Natural killer cell (primary cell): ENCODE measurements around the gene NFE2. TPM values are rescaled to one million over a fixed set of nuclear protein-coding genes. Genes with fewer than 3 reads are reported as not detected.
"Not testable (repeated sequence)": the region's sequence is repeated elsewhere in the genome, so short reads cannot be mapped to it uniquely, and the experiment has no call there.

ENCODE experiments used
- ATAC-seq, 3 donors: fragments of 150-1000 bp in 2 of 3; fragments of 200-7000 bp in 1 of 3; cut with Tn5 transposase; 1 replicate in 1 of 3; 2 replicates in 2 of 3; pipeline ENCODE4 v1.10.0; 2021; ENCODE audit warnings: mild to moderate bottlenecking in 2 of 3, moderate library complexity in 2 of 3
- DNase-seq, 2 donors: peaks; one replicate each; pipeline versions ENCODE4 v3.0.0 to v3.0.0-alpha.2; 2013 to 2021; ENCODE audit warnings: mixed read lengths in 1 of 2
- H3K27ac ChIP-seq: one replicate; pipeline ENCODE4 v1.5.1; 2013; ENCODE audit warnings: mild to moderate bottlenecking, low read length
- H3K27me3 ChIP-seq: one replicate; pipeline ENCODE4 v1.6.1; 2013; ENCODE audit warnings: low read length; ENCODE audit not compliant: control insufficient read depth, insufficient read depth
- H3K36me3 ChIP-seq: one replicate; pipeline ENCODE4 v1.6.1; 2013; ENCODE audit warnings: low read length; ENCODE audit not compliant: control insufficient read depth, insufficient read depth
- H3K4me1 ChIP-seq: one replicate; pipeline ENCODE4 v1.6.1; 2013; ENCODE audit warnings: low read length; ENCODE audit not compliant: control insufficient read depth, insufficient read depth
- H3K4me3 ChIP-seq: one replicate; pipeline ENCODE4 v1.5.1; 2013; ENCODE audit warnings: low read length
- H3K9me3 ChIP-seq: one replicate; pipeline ENCODE4 v1.6.1; 2013; ENCODE audit warnings: low read length; ENCODE audit not compliant: control insufficient read depth, insufficient read depth
- H3K27ac Mint-ChIP-seq, 2 donors: one replicate each; pipeline ENCODE4 v1.8.0; 2022; ENCODE audit warnings: mild to moderate bottlenecking in 2 of 2, mixed read lengths in 2 of 2, moderate library complexity in 1 of 2
- H3K27me3 Mint-ChIP-seq, 2 donors: one replicate each; pipeline ENCODE4 v1.8.0; 2022; ENCODE audit warnings: low read depth in 2 of 2, mixed read lengths in 2 of 2
- H3K36me3 Mint-ChIP-seq: one replicate; pipeline ENCODE4 v1.8.0; 2022; ENCODE audit warnings: mixed read lengths
- H3K4me1 Mint-ChIP-seq, 2 donors: one replicate each; pipeline ENCODE4 v1.8.0; 2022; ENCODE audit warnings: mixed read lengths in 2 of 2
- H3K4me3 Mint-ChIP-seq: one replicate; pipeline ENCODE4 v1.8.0; 2022; ENCODE audit warnings: mild to moderate bottlenecking, moderate library complexity, mixed read lengths
- H3K9me3 Mint-ChIP-seq, 2 donors: one replicate each; pipeline ENCODE4 v1.8.0; 2022; ENCODE audit warnings: mixed read lengths in 2 of 2
- CTCF ChIP-seq: fragments of 200-600 bp; IDR thresholded peaks from one replicate; pipeline ENCODE4 v1.8.0; 2022; ENCODE audit warnings: antibody characterized with exemption
- WGBS: methylation state at CpG from one replicate; pipeline ENCODE4 v1.1.7; 2013; ENCODE audit warnings: missing lambda C conversion rate; ENCODE audit not compliant: insufficient coverage; 5-methylcytosine and 5-hydroxymethylcytosine counted together
- intact Hi-C: fragments of 100-400 bp; cut with micrococcal nuclease; formaldehyde crosslinking; loops from one replicate; pipeline ENCODE4 v1.14.2; 2022
- total RNA-seq, 4 donors: library from RNA; stranded (reverse); fragments of 120-200 nt in 1 of 4; gene quantifications; one replicate each; pipeline versions ENCODE4 v1.2.3 to v1.2.4, GENCODE V29; 2013 to 2022

NFE2 gene
- total RNA-seq, 3 donors from 2014 or later (not counting 1 experiment from before 2014, with no cell fraction given): 2.0 to 15.4 (median 2.0) TPM

DNA sequence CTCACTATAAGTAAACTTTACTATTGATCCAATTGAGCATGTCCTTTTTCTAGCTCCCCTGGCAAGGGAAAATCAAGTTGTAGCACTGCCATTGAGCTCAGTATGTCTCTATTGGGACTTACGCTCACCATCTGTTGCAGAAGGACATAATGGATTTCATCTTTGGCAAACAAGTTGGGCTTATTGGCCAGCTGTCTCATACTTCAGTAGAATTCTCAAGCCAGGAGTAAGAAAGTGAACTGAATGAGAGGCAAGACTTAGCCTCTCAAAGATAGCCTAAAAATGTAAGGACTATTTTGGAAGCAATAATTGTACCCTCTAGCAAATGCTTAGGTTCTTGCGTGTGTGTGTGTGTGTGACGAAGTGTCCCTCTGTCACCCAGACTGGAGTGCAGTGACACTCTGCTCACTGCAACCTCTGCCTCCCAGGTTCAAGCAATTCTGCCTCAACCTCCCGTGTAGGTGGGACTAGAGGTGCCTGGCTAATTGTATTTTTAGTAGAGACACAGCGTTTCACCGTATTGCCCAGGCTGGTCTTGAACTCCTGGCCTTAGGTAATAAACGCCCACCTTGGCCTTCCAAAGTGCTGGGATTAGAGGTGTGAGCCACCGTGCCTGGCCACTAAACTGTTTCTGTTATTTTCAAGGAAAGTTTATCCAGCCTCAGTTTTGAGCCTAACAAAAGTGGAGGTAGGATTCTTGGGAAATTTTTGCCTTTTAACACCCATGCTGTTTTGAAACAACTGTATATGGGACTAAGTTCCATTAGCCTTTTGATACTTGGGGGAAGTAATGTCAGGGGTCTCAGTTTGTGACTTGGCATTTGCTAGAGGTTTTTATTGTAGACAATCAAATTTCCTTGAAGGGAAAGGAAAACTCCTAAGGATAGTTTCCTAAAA is 13.3 kb downstream of the NFE2 start:
- peak overlapping the region in 1 of 2 donors; percentile 77 for H3K27ac Mint-ChIP-seq
- DNase-seq (no peak), ATAC-seq (no peak)
- H3K36me3 Mint-ChIP-seq: peaks cover 31% of the 10 kb centered on the region
- no peak for TF ChIP-seq CTCF
- H3K27me3 ChIP-seq: no peaks in the 10 kb centered on the region
- peaks cover 52% of the 10 kb centered on the region for H3K36me3 ChIP-seq
- no peak overlapping the region for H3K27ac ChIP-seq
- H3K9me3 Mint-ChIP-seq: no peaks in the 10 kb centered on the region
- H3K9me3 ChIP-seq: no peaks in the 10 kb centered on the region
- H3K27me3 Mint-ChIP-seq: no peaks in the 10 kb centered on the region
- no peak overlapping the region for H3K4me3 ChIP-seq
- WGBS: 76% methylated on average over 8 of the region's 8 CpGs
- peaks cover 30% of the 10 kb centered on the region for H3K4me1 ChIP-seq
- intact Hi-C loops: loop anchor here (10.0 kb wide), 1 partner anchor 273 kb away; no protein-coding TSS in a partner anchor
- no peak overlapping the region for H3K4me3 Mint-ChIP-seq
- H3K4me1 Mint-ChIP-seq: peaks cover 6 to 18% of the 10 kb centered on the region in 2 donors

DNA sequence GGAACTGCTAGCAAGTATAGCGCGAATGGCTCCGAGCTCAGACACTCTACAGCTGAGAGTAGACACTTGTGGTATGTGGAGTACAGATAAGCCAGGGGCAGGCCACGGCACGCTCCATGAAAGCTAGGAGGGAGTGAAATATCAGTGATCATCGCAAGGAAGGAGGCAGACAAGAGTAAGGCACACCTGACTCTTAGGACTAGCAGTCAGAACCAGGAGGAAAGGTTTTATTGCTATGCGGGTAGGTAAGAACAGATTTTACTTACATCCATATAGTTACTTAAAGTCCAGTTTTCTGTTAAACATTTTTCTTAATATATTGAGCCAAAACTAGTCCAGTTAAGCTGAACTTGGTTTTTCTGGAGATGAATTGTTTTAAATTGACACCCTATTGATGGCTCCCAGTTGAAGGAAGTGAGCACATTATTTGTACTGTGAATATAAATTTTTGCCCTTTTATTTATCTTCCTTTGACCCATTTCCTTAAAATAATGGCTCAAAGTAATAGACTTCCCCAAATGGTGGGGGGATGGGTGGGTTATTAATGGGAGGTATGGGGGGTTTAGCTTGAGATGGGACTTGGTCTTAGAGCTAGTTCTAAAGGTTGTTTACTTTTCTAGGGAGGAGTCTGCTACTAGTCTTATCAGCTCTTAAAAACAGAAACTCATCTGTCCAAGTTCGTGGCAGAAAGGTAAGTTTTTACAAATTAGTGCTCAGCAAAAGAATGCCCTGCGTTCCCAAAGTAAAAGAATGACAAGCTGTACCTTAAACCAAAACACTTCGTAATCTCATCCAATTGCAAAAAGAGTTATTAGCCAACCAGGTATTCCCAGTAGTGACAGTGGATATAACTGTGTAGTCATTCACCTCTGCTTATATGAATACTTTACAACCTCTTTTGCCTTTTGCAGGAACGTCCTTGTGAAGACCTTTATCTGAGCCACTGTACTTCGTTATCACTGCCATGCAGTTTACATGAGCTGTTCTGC is 14.5 kb downstream of the NFE2 start:
- Histone ChIP-seq H3K36me3 (peaks cover 64% of the 10 kb centered on the region), H3K9me3 (no peaks in the 10 kb centered on the region), H3K4me3 (no peak overlapping the region), H3K27me3 (no peaks in the 10 kb centered on the region), H3K4me1 (peaks cover 42% of the 10 kb centered on the region), H3K27ac (no peak overlapping the region)
- 77% methylated on average over 11 of the region's 12 CpGs for WGBS
- Mint-ChIP-seq H3K4me1 (peaks cover 6 to 18% of the 10 kb centered on the region in 2 donors), H3K36me3 (peaks cover 43% of the 10 kb centered on the region), H3K4me3 (peak overlapping the region; percentile 38), H3K27me3 (no peaks in the 10 kb centered on the region), H3K27ac (peak overlapping the region in 1 of 2 donors; percentile 77), H3K9me3 (no peaks in the 10 kb centered on the region)
- ATAC-seq (peak in 1 of 3 donors; percentile 3), DNase-seq (no peak)
- intact Hi-C loops: loop anchor here (10.0 kb wide), 1 partner anchor 272 kb away; no protein-coding TSS in a partner anchor
- TF ChIP-seq CTCF: no peak

GRCh38 chr12:54285150-54286041 is 15.4 kb downstream of the NFE2 start:
- peak in 1 of 2 donors; percentile 33 for DNase-seq
- Histone ChIP-seq H3K36me3 (peaks cover 66% of the 10 kb centered on the region), H3K27ac (no peak overlapping the region), H3K9me3 (no peaks in the 10 kb centered on the region), H3K27me3 (no peaks in the 10 kb centered on the region), H3K4me3 (no peak overlapping the region), H3K4me1 (peaks cover 45% of the 10 kb centered on the region)
- no peak overlapping the region for H3K27ac Mint-ChIP-seq
- 94% methylated on average over 3 of the region's 5 CpGs for WGBS
- H3K9me3 Mint-ChIP-seq: no peaks in the 10 kb centered on the region
- H3K4me3 Mint-ChIP-seq: peak overlapping the region; percentile 45
- no peak for ATAC-seq
- peaks cover 6 to 18% of the 10 kb centered on the region in 2 donors for H3K4me1 Mint-ChIP-seq
- H3K27me3 Mint-ChIP-seq: no peaks in the 10 kb centered on the region
- intact Hi-C loops: loop anchor here (10.0 kb wide), 1 partner anchor 271 kb away; no protein-coding TSS in a partner anchor
- peaks cover 44% of the 10 kb centered on the region for H3K36me3 Mint-ChIP-seq
- TF ChIP-seq CTCF: peak; percentile 36

GRCh38 chr12:54284070-54284780 is 16.6 kb downstream of the NFE2 start:
- Mint-ChIP-seq H3K36me3 (peaks cover 44% of the 10 kb centered on the region), H3K4me1 (peaks cover 6 to 18% of the 10 kb centered on the region in 2 donors)
- intact Hi-C loops: loop anchor here (5.0 to 10.0 kb wide), 3 partner anchors 213 to 327 kb away; partner anchors contain the start of gene NCKAP1L
- H3K9me3 Mint-ChIP-seq, H3K4me3 ChIP-seq, H3K4me3 Mint-ChIP-seq, H3K27me3 Mint-ChIP-seq, H3K27me3 ChIP-seq, H3K9me3 ChIP-seq, H3K27ac Mint-ChIP-seq, H3K27ac ChIP-seq, ATAC-seq, DNase-seq: not testable (repeated sequence)
- Histone ChIP-seq H3K36me3 (peaks cover 66% of the 10 kb centered on the region), H3K4me1 (peaks cover 43% of the 10 kb centered on the region)
- WGBS: 40% methylated on average over 1 of the region's 2 CpGs
